ENCODE data around the gene VPS72. TPM values are rescaled to one million over a fixed set of nuclear protein-coding genes. Genes with fewer than 3 reads are reported as not detected.
"Not testable (repeated sequence)": the region's sequence is repeated elsewhere in the genome, so short reads cannot be mapped to it uniquely, and the experiment has no call there.

VPS72 gene
- total RNA-seq, 4 donors from 2014 or later: 17.2 to 30.8 (median 26.8) TPM

- peaks cover 24% of the 10 kb centered on the region for H3K36me3 ChIP-seq
- DNase-seq (ENCODE audit: low spot score in 2 of 2): no peak
- TF ChIP-seq EP300 (IDR thresholded peaks at IDR 0.05): no peak
- TF ChIP-seq POLR2A (IDR thresholded peaks at IDR 0.05): no peak
- no peak for TF ChIP-seq POLR2AphosphoS5 (IDR thresholded peaks at IDR 0.05)
- no peak for TF ChIP-seq CTCF (IDR thresholded peaks at IDR 0.05)
- H3K27me3 ChIP-seq: no peaks in the 10 kb centered on the region
- no peak overlapping the region for H3K4me3 ChIP-seq
- no peak overlapping the region for H3K27ac ChIP-seq
- H3K4me1 ChIP-seq: no peaks in the 10 kb centered on the region
- no peaks in the 10 kb centered on the region for H3K9me3 ChIP-seq
- 70% methylated on average over 1 of the region's 1 CpG for WGBS
Observed at GRCh38 chr1:151221616-151222015, 31.6 kb upstream of the VPS72 start.

GRCh38 chr1:151213560-151213959 is 23.6 kb upstream of the VPS72 start:
- Histone ChIP-seq H3K4me1 (peaks cover 4% of the 10 kb centered on the region), H3K9me3 (no peaks in the 10 kb centered on the region), H3K36me3 (no peaks in the 10 kb centered on the region), H3K4me3 (no peak overlapping the region), H3K27ac (no peak overlapping the region), H3K27me3 (no peaks in the 10 kb centered on the region)
- no peak for TF ChIP-seq CTCF (IDR thresholded peaks at IDR 0.05)
- TF ChIP-seq POLR2AphosphoS5 (IDR thresholded peaks at IDR 0.05): no peak
- TF ChIP-seq EP300 (IDR thresholded peaks at IDR 0.05): no peak
- no peak for TF ChIP-seq POLR2A (IDR thresholded peaks at IDR 0.05)
- DNase-seq (ENCODE audit: low spot score in 2 of 2): no peak
- WGBS: 33% methylated on average over 2 of the region's 2 CpGs

GRCh38 chr1:151211972-151212705 is 22.1 kb upstream of the VPS72 start:
- H3K27me3 ChIP-seq: no peaks in the 10 kb centered on the region
- peaks cover 4% of the 10 kb centered on the region for H3K4me1 ChIP-seq
- H3K36me3 ChIP-seq: peaks cover 11% of the 10 kb centered on the region
- WGBS: 79% methylated on average over 15 of the region's 15 CpGs
- no peak for TF ChIP-seq POLR2AphosphoS5 (IDR thresholded peaks at IDR 0.05)
- TF ChIP-seq POLR2A (IDR thresholded peaks at IDR 0.05): no peak
- no peak for TF ChIP-seq EP300 (IDR thresholded peaks at IDR 0.05)
- TF ChIP-seq CTCF (IDR thresholded peaks at IDR 0.05): no peak
- H3K4me3 ChIP-seq: no peak overlapping the region
- no peak for DNase-seq (ENCODE audit: low spot score in 2 of 2)
- H3K27ac ChIP-seq: no peak overlapping the region
- no peaks in the 10 kb centered on the region for H3K9me3 ChIP-seq

GRCh38 chr1:151210830-151211229 is 20.8 kb upstream of the VPS72 start:
- TF ChIP-seq EP300 (IDR thresholded peaks at IDR 0.05) (no peak), POLR2A (IDR thresholded peaks at IDR 0.05) (no peak), CTCF (IDR thresholded peaks at IDR 0.05) (no peak), POLR2AphosphoS5 (IDR thresholded peaks at IDR 0.05) (no peak)
- 56% methylated on average over 1 of the region's 1 CpG for WGBS
- H3K4me1 ChIP-seq: peaks cover 4% of the 10 kb centered on the region

GRCh38 chr1:151205381-151205965 is 15.5 kb upstream of the VPS72 start:
- Histone ChIP-seq H3K36me3 (peaks cover 35% of the 10 kb centered on the region), H3K4me1 (peaks cover 21% of the 10 kb centered on the region)
- 92% methylated on average over 12 of the region's 12 CpGs for WGBS
- DNase-seq (ENCODE audit: low spot score in 2 of 2); H3K4me3 ChIP-seq; H3K27me3 ChIP-seq; H3K9me3 ChIP-seq; H3K27ac ChIP-seq: not testable (repeated sequence)

More at GRCh38 chr1:151210830-151211229, 20.8 kb upstream of the VPS72 start:
- DNase-seq (ENCODE audit: low spot score in 2 of 2): no peak
- H3K36me3 ChIP-seq: peaks cover 20% of the 10 kb centered on the region
- H3K9me3 ChIP-seq: no peaks in the 10 kb centered on the region
- no peak overlapping the region for H3K27ac ChIP-seq
- no peaks in the 10 kb centered on the region for H3K27me3 ChIP-seq
- no peak overlapping the region for H3K4me3 ChIP-seq
